Measurements from ENCODE around the gene EEF1AKMT4. TPM values are rescaled to one million over a fixed set of nuclear protein-coding genes. Genes with fewer than 3 reads are reported as not detected.

EEF1AKMT4 gene
- total RNA-seq, 1 experiment from 2014 or later, result 10.7 TPM

- H3K9me3 ChIP-seq (ENCODE audit: control insufficient read depth, insufficient read depth, low read depth, low read length), result no peaks in the 10 kb centered on the region
- POLR2A ChIA-PET, result no interaction called here
- ATAC-seq, result peak; percentile 57
- H3K27ac ChIP-seq (ENCODE audit: low read length), result no peak overlapping the region
- CTCF ChIA-PET, result interaction anchor here (0.6 to 1.8 kb wide), 3 partner anchors 10 to 29 kb away, joined by 3 to 8 read pairs (median 5); partner anchors contain the start of gene EEF1AKMT4
- H3K4me1 ChIP-seq (ENCODE audit: control insufficient read depth, insufficient read depth, low read length), result 0 out of 2 replicates have a peak, but pooled peaks cover 4% of the 10 kb centered on the region
- H3K4me3 ChIP-seq (ENCODE audit: low read depth in 2 of 2, low read length in 2 of 2), result peak overlapping the region; percentile 47 to 54
- TF ChIP-seq, protein P1, sequence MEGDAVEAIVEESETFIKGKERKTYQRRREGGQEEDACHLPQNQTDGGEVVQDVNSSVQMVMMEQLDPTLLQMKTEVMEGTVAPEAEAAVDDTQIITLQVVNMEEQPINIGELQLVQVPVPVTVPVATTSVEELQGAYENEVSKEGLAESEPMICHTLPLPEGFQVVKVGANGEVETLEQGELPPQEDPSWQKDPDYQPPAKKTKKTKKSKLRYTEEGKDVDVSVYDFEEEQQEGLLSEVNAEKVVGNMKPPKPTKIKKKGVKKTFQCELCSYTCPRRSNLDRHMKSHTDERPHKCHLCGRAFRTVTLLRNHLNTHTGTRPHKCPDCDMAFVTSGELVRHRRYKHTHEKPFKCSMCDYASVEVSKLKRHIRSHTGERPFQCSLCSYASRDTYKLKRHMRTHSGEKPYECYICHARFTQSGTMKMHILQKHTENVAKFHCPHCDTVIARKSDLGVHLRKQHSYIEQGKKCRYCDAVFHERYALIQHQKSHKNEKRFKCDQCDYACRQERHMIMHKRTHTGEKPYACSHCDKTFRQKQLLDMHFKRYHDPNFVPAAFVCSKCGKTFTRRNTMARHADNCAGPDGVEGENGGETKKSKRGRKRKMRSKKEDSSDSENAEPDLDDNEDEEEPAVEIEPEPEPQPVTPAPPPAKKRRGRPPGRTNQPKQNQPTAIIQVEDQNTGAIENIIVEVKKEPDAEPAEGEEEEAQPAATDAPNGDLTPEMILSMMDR (IDR thresholded peaks at IDR 0.05), result no peak
- TF ChIP-seq SIN3A (IDR thresholded peaks at IDR 0.05; ENCODE audit: borderline replicate concordance, insufficient read depth, low read depth, low read length), result 0 out of 2 replicates have a peak, but pooled peaks have one; percentile 44
- no peak for TF ChIP-seq POLR2AphosphoS5 (IDR thresholded peaks at IDR 0.05; ENCODE audit: low read depth, low read length)
- peak; percentile 75 to 91 for TF ChIP-seq REST (IDR thresholded peaks at IDR 0.05; ENCODE audit: insufficient read depth in 1 of 2, low read depth in 2 of 2, low read length in 1 of 2)
- no peak for TF ChIP-seq TCF7L2 (IDR thresholded peaks at IDR 0.05; ENCODE audit: low read depth, low read length)
- no TSS peak for BruUV-seq (replicated peaks)
- in situ Hi-C loops (cut with HindIII; ENCODE audit: low pct_unique_long_range_greater_than_20kb, low sequenced_read_pairs), result no loop called here
- H3K36me3 ChIP-seq (ENCODE audit: control insufficient read depth, insufficient read depth, low read length), result no peaks in the 10 kb centered on the region
- intact Hi-C loops (cut with micrococcal nuclease; ENCODE audit: unreplicated experiment), result no loop called here
- no peak for DNase-seq (ENCODE audit: low read depth, low spot score)
- no peaks in the 10 kb centered on the region; the same call in 1 of the 2 replicates for H3K27me3 ChIP-seq (ENCODE audit: control insufficient read depth, insufficient read depth, low read length)
Observed at GRCh38 chr3:184259878-184260723, 10.6 kb downstream of the EEF1AKMT4 start.

- no peaks in the 10 kb centered on the region; the same call in 1 of the 2 replicates for H3K27me3 ChIP-seq (ENCODE audit: control insufficient read depth, insufficient read depth, low read length)
- ATAC-seq (peak; percentile 1; the same call in 1 of the 2 replicates), DNase-seq (ENCODE audit: low read depth, low spot score) (no peak)
- intact Hi-C loops (cut with micrococcal nuclease; ENCODE audit: unreplicated experiment), result no loop called here
- 0 out of 2 replicates have a peak, but pooled peaks cover 4% of the 10 kb centered on the region for H3K4me1 ChIP-seq (ENCODE audit: control insufficient read depth, insufficient read depth, low read length)
- no peaks in the 10 kb centered on the region for H3K9me3 ChIP-seq (ENCODE audit: control insufficient read depth, insufficient read depth, low read depth, low read length)
- ChIA-PET POLR2A (interaction anchor here (0.6 kb wide), 1 partner anchor 112 kb away, joined by 6 read pairs; no protein-coding TSS in a partner anchor), CTCF (interaction anchor here (0.6 to 1.8 kb wide), 2 partner anchors 11 to 403 kb away, joined by 4 to 5 read pairs; partner anchors contain the start of gene EEF1AKMT4)
- no TSS peak for BruUV-seq (replicated peaks)
- peak overlapping the region; percentile 47 to 54 for H3K4me3 ChIP-seq (ENCODE audit: low read depth in 2 of 2, low read length in 2 of 2)
- TF ChIP-seq TCF7L2 (IDR thresholded peaks at IDR 0.05; ENCODE audit: low read depth, low read length), result no peak
- TF ChIP-seq POLR2AphosphoS5 (IDR thresholded peaks at IDR 0.05; ENCODE audit: low read depth, low read length), result no peak
- TF ChIP-seq REST (IDR thresholded peaks at IDR 0.05; ENCODE audit: insufficient read depth in 1 of 2, low read depth in 2 of 2, low read length in 1 of 2), result no peak; a peak in 1 of 4 replicates
- TF ChIP-seq, protein P1 (IDR thresholded peaks at IDR 0.05), result no peak
- no peak for TF ChIP-seq SIN3A (IDR thresholded peaks at IDR 0.05; ENCODE audit: borderline replicate concordance, insufficient read depth, low read depth, low read length)
- H3K36me3 ChIP-seq (ENCODE audit: control insufficient read depth, insufficient read depth, low read length), result no peaks in the 10 kb centered on the region
- H3K27ac ChIP-seq (ENCODE audit: low read length), result no peak overlapping the region
- in situ Hi-C loops (cut with HindIII; ENCODE audit: low pct_unique_long_range_greater_than_20kb, low sequenced_read_pairs), result no loop called here
Observed at GRCh38 chr3:184260724-184261269, 11.3 kb downstream of the EEF1AKMT4 start.
